Progenitor cell of endocrine pancreas (in vitro differentiated cells): ENCODE measurements around the gene SPOCK3. TPM values are rescaled to one million over a fixed set of nuclear protein-coding genes. Genes with fewer than 3 reads are reported as not detected.

Source experiments
- DNase-seq: peaks from one replicate; pipeline ENCODE4 v3.0.0; 2021; ENCODE audit warnings: low spot score; ENCODE audit not compliant: unreplicated experiment
- H3K27ac Mint-ChIP-seq: 2 replicates; pipeline ENCODE4 v1.8.0; 2021; ENCODE audit warnings: mild to moderate bottlenecking, moderate library complexity, mixed read lengths
- H3K27me3 Mint-ChIP-seq: 2 replicates; pipeline ENCODE4 v1.8.0; 2021; ENCODE audit warnings: mixed read lengths
- H3K36me3 Mint-ChIP-seq: 2 replicates; pipeline ENCODE4 v1.8.0; 2022; ENCODE audit warnings: mixed read lengths; ENCODE audit not compliant: insufficient read depth
- H3K4me1 Mint-ChIP-seq: 2 replicates; pipeline ENCODE4 v1.8.0; 2021; ENCODE audit warnings: low read depth, mixed read lengths
- H3K4me3 Mint-ChIP-seq: 2 replicates; pipeline ENCODE4 v1.8.0; 2021; ENCODE audit warnings: low read depth, mild to moderate bottlenecking, moderate library complexity, mixed read lengths
- H3K9me3 Mint-ChIP-seq: 2 replicates; pipeline ENCODE4 v1.8.0; 2021; ENCODE audit warnings: low read depth, mixed read lengths
- CTCF ChIP-seq: fragments of 200-600 bp; sonication (generic); IDR thresholded peaks from one replicate; pipeline ENCODE4 v1.5.0; 2021; ENCODE audit warnings: antibody characterized with exemption, mild to moderate bottlenecking; ENCODE audit not compliant: unreplicated experiment
- total RNA-seq: library from RNA; stranded (reverse); gene quantifications from 2 replicates; pipeline ENCODE4 v1.2.1, GENCODE V29; 2021

Gene SPOCK3
- total RNA-seq, 1 donor from 2014 or later = 1.3 TPM

DNA sequence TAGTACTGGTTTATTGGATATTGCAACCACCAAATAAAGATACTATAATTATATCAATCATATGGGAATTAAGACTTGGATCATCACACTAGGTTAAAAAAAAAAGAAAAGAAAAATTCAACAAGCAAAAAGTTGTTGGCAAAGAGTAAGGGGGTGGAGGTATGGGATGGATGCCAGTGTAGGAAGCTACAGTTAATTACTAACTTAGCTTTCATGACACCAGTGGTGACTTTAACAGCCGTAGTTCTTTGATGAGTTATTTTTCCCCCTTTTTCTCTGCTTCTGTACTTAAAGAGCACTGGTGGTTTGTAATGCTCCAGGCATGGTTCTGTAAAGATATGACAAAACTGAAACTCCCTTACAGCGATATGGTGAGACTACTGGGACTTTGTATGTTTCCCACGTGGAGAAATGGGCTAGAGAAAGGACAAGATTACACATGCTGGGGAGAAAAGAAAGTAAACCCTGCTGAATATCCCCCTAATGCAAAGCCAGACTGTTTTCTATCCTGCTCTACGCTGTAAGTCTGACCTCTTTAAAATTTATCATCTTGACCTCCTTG, 210.8 kb downstream of the SPOCK3 start:
- Mint-ChIP-seq H3K9me3 (no peaks in the 10 kb centered on the region), H3K27me3 (no peaks in the 10 kb centered on the region), H3K36me3 (no peaks in the 10 kb centered on the region), H3K27ac (no peak overlapping the region), H3K4me3 (no peak overlapping the region), H3K4me1 (no peaks in the 10 kb centered on the region)
- TF ChIP-seq CTCF = no peak
- DNase-seq = no peak

GRCh38 chr4:167021545-167022155, 212.6 kb downstream of the SPOCK3 start:
- Mint-ChIP-seq H3K4me3 (no peak overlapping the region), H3K27ac (no peak overlapping the region), H3K9me3 (no peaks in the 10 kb centered on the region), H3K36me3 (no peaks in the 10 kb centered on the region), H3K4me1 (no peaks in the 10 kb centered on the region), H3K27me3 (no peaks in the 10 kb centered on the region)
- DNase-seq = peak; percentile 56
- TF ChIP-seq CTCF = peak; percentile 95

GRCh38 chr4:167020410-167020809, 213.9 kb downstream of the SPOCK3 start:
- no peak overlapping the region for H3K4me3 Mint-ChIP-seq
- H3K36me3 Mint-ChIP-seq = no peaks in the 10 kb centered on the region
- H3K27me3 Mint-ChIP-seq = no peaks in the 10 kb centered on the region
- peaks cover 2% of the 10 kb centered on the region for H3K4me1 Mint-ChIP-seq
- no peak overlapping the region for H3K27ac Mint-ChIP-seq
- TF ChIP-seq CTCF = peak; percentile 34
- no peak for DNase-seq
- no peaks in the 10 kb centered on the region for H3K9me3 Mint-ChIP-seq

DNA sequence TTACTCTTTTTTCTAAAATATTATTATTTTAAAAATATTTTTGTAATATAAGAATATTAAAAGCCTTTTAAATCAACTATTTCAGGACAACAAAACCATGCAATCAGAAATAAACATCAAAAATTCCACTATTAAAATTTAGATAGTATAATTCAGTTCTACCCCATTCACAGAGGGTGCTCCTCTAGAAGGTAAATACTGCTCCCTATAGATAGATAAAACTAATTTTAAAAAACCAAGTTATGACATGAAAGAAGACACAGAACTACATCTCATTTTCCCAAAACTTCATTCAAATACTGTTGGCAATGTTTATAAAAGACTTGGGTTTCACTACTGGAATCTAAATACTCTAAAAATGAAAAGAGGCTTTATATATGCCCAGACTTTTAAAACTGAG, 219.3 kb downstream of the SPOCK3 start:
- no peak for DNase-seq
- peaks cover 2% of the 10 kb centered on the region for H3K4me1 Mint-ChIP-seq
- H3K4me3 Mint-ChIP-seq = no peak overlapping the region
- H3K27me3 Mint-ChIP-seq = no peaks in the 10 kb centered on the region
- H3K27ac Mint-ChIP-seq = no peak overlapping the region
- no peaks in the 10 kb centered on the region for H3K9me3 Mint-ChIP-seq
- no peak for TF ChIP-seq CTCF
- no peaks in the 10 kb centered on the region for H3K36me3 Mint-ChIP-seq

GRCh38 chr4:167003326-167003725, 231.0 kb downstream of the SPOCK3 start:
- Mint-ChIP-seq H3K9me3 (no peaks in the 10 kb centered on the region), H3K4me3 (no peak overlapping the region), H3K36me3 (no peaks in the 10 kb centered on the region), H3K27ac (no peak overlapping the region), H3K27me3 (no peaks in the 10 kb centered on the region), H3K4me1 (peaks cover 7% of the 10 kb centered on the region)
- no peak for TF ChIP-seq CTCF
- DNase-seq = no peak
